Spleen (tissue), 7 donors: Measurements from ENCODE around the gene METTL25.

Source experiments
- CTCF ChIP-seq, 11 experiments: fragments of 200-600 bp in 7 of 11; fragments of 450-650 bp in 4 of 11; sonication (generic) in 4 of 11; IDR thresholded peaks in 8 of 11; conservative IDR thresholded peaks in 3 of 11; 1 replicate in 7 of 11; 2 replicates in 4 of 11; pipeline versions ENCODE4 v1.4.0 to v1.8.0; 2016 to 2021; ENCODE audit warnings: antibody characterized with exemption in 11 of 11, inconsistent platforms in 4 of 11, mild to moderate bottlenecking in 1 of 11
- POLR2A ChIP-seq, 3 donors: fragments of 450-650 bp; IDR thresholded peaks; one replicate each; pipeline ENCODE4 v1.5.1; 2017; ENCODE audit warnings: antibody characterized with exemption in 3 of 3, mild to moderate bottlenecking in 1 of 3
- POLR2AphosphoS5 ChIP-seq, 3 donors: sonication (generic); formaldehyde crosslinking; IDR thresholded peaks; one replicate each; pipeline ENCODE4 v1.5.1; 2017; ENCODE audit warnings: antibody characterized with exemption in 3 of 3
- donor health status: DM: no; HTN: no; CAD: no; lungs with moderate emphysema.
- donor health status: DM: no; HTN: no; CAD: no.
- donor health status: DM: no; HTN: no; CAD: no.

- TF ChIP-seq CTCF (IDR thresholded peaks at IDR 0.05 in 8 of 11, conservative IDR thresholded peaks at IDR 0.05 in 3 of 11) (no peak), POLR2AphosphoS5 (IDR thresholded peaks at IDR 0.05) (no peak), POLR2A (IDR thresholded peaks at IDR 0.05) (no peak)
These were observed 55.7 kb downstream of the METTL25 start for GRCh38 chr12:82414044-82414443.
